Astrocyte (in vitro differentiated cells and primary cell): ENCODE data around the gene WNT7B.

ENCODE experiments used
- CTCF ChIP-seq: IDR thresholded peaks from 2 replicates; pipeline ENCODE4 v1.5.1; 2011; ENCODE audit warnings: low read depth, mild to moderate bottlenecking, inconsistent platforms, low read length, moderate library complexity; ENCODE audit not compliant: insufficient read depth
- EZH2 ChIP-seq: IDR thresholded peaks from 2 replicates; pipeline ENCODE4 v1.6.1; 2012; ENCODE audit warnings: mild to moderate bottlenecking, low read length, inconsistent platforms; ENCODE audit not compliant: insufficient read depth

DNA sequence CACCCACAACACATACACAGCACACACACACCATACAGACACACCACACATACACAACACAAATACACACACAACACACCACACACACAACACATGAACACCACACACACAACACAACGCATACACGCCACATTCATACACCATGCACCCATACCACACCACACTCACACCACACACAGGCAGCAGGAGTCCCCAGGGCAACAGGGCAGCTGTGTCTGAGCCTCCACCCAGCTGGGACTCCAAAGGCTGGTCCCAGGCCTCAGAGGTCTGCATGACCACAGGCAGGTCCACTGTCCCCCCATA is 3.3 kb upstream of the WNT7B start:
- TF ChIP-seq CTCF (no peak), EZH2 (no peak)
